COR-L47 (cell line): ENCODE measurements around the gene SPATS1.
"Not testable (repeated sequence)": the region's sequence is repeated elsewhere in the genome, so short reads cannot be mapped to it uniquely, and the experiment has no call there.

Source experiments
- DNase-seq: peaks from one replicate; lab custom pipeline; 2025; lab: John Stamatoyannopoulos, UW

Gene SPATS1

GRCh38 chr6:44311304-44311703 lies 31.1 kb upstream of the SPATS1 start:
- no peak for DNase-seq

GRCh38 chr6:44311767-44312166 lies 30.7 kb upstream of the SPATS1 start:
- DNase-seq = no peak

GRCh38 chr6:44312901-44313788 lies 29.3 kb upstream of the SPATS1 start, which contains the start of gene AARS2:
AARS2 (minus strand) TSS chr6:44313347; CDS start chr6:44313323, 24 bp downstream.
- DNase-seq = peak; percentile 76

GRCh38 chr6:44314657-44315056 lies 27.8 kb upstream of the SPATS1 start:
- not testable (repeated sequence) for DNase-seq

GRCh38 chr6:44315516-44315915 lies 26.9 kb upstream of the SPATS1 start:
- DNase-seq = no peak

GRCh38 chr6:44315951-44316350 lies 26.5 kb upstream of the SPATS1 start:
- no peak for DNase-seq

GRCh38 chr6:44316481-44316880 lies 26.0 kb upstream of the SPATS1 start:
- no peak for DNase-seq

GRCh38 chr6:44317136-44317631 lies 25.3 kb upstream of the SPATS1 start:
- DNase-seq = not testable (repeated sequence)

- DNase-seq = no peak
Observed at GRCh38 chr6:44321210-44321609, 21.2 kb upstream of the SPATS1 start.

- DNase-seq = no peak
Observed at GRCh38 chr6:44327096-44327495, 15.4 kb upstream of the SPATS1 start.

- no peak for DNase-seq
Observed at GRCh38 chr6:44327760-44328159, 14.7 kb upstream of the SPATS1 start.

- not testable (repeated sequence) for DNase-seq
Observed at GRCh38 chr6:44328203-44328602, 14.2 kb upstream of the SPATS1 start.

- no peak for DNase-seq
Observed at GRCh38 chr6:44329858-44330257, 12.6 kb upstream of the SPATS1 start.

GRCh38 chr6:44332585-44332984 lies 9.9 kb upstream of the SPATS1 start:
- no peak for DNase-seq

GRCh38 chr6:44333273-44333919 lies 9.1 kb upstream of the SPATS1 start:
- DNase-seq = no peak

- no peak for DNase-seq
Observed at GRCh38 chr6:44333942-44334341, 8.5 kb upstream of the SPATS1 start.

GRCh38 chr6:44335631-44336030 lies 6.8 kb upstream of the SPATS1 start:
- DNase-seq = no peak

GRCh38 chr6:44338228-44339122 lies 4.0 kb upstream of the SPATS1 start:
- peak; percentile 59 for DNase-seq

GRCh38 chr6:44339301-44339700 lies 3.1 kb upstream of the SPATS1 start:
- no peak for DNase-seq

GRCh38 chr6:44339763-44340625 lies 2.5 kb upstream of the SPATS1 start:
- DNase-seq = no peak
